ENCODE measurements around the gene MNT.

MNT gene

DNA sequence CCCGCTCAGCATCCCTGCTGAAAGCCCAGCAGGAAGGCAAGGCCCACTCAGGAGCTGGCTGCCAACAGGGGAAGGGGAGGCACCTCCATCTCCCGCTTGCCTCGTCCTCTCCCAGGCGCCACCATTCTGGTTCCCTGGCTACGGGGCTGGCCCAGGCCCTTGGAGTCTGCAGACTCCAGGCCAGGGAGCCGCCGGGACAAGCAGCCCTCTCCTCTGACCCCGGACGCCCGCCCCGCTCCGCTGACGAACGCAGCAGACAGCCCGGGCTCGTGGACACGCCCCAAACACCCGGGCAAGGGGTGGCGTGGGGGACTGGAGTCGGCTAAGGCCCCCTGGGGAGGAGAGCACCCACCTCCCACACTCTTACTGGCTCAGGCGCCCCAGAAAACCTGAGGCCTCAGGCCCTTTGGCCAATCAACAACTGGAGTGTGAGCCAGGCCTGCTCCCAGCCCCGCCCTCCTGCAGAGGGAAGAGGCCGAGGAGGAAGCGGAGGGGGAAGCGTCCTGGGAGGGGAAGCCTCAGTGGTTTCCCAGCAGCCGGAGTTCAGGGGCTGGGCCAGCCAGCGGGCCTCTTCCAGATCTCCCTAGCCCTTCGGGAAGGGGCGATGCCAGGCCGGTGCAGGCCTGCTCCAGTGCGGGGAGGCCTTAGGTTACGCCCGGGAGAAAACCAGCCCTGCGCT lies 4.2 kb downstream of the MNT start:
- DNase-seq (ENCODE audit: low read depth in 1 of 2, low spot score in 1 of 2), result peak in 1 of 2 donors; percentile 24

DNA sequence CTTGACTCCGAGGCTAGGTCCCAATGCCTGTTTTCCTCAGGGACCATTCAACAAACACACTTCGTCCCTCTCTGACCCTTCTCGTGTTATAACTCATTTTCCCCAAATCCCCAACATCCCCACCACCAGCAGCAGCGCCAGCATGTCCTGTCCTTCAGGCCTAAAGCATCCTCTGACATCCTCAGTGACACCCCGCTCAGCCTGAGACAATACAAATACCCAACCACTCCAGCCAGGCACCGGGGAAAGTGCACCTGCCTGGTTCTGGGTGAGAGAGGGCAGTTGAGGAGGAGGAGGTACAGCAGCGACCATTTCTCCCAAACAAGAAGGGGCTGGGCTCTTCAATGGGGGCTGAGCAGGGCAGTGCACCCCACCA lies 4.7 kb downstream of the MNT start:
- no peak for DNase-seq (ENCODE audit: low read depth in 1 of 2, low spot score in 1 of 2)

DNA sequence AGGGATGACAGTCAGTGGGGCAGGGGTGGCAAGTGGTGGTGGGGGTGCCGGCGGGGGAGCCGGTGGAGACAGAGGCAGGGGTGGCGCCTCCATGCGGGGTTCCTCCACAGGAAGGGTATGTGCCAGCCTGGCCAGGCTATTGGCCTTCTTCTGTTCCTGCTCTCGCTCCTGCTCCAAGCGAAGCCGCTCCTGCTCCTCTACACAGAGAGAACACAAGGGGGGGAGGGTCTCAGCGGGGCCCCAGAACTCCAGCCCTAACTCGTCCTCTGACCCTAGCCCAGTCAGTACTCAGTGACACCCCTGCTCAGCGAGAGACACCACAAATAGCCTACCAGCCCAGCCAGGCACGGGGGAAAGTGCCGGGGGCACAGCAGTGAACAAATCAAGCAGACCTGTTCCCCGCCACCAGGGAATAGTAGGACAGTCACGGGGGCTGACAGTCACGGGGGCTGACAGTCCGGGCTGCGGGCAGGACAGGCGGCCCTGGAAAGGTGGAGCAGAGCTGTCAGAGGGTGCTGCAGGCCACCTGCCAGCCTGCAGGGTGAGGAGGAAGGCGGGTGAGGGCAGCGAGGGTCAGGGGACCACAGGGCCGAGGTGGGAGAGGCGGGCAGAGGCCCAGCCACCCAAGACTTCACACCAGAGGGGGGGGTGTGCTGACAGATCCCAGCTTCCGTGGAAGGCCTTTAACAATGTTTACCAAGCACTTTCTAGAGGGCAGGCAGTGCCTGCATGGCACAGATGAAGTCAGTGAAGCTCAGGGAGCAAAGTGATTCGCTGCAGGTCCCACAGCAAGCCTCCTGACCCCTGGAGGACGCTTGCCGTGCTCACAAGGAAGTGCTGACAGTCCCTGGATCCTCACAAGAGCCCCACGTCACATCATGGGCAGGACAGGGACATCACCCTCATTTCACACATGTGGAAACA lies 5.3 kb downstream of the MNT start:
- no peak for DNase-seq (ENCODE audit: low read depth in 1 of 2, low spot score in 1 of 2)

DNA sequence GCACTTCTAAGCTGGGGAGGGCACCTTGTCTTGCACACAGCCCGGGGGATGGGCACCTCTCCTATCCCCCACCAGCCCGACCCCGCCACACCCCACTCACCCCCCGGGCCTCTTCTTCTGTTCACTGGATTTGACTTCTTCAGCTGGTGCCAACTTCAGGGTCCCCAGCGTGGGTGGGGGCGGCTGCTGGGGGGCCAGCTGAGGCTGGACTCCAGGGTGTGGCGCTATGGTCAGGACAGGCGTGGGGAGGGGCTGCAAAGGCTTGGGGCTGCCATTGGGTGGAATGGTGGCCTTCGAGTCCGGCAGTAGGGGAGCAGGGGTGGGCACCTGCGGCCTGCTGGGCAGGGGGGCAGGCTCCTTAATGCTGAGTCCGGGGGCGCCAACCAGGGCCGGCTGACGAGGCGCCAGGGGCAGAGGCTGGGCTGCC lies 6.1 kb downstream of the MNT start:
- DNase-seq (ENCODE audit: low read depth in 1 of 2, low spot score in 1 of 2), result no peak

DNA sequence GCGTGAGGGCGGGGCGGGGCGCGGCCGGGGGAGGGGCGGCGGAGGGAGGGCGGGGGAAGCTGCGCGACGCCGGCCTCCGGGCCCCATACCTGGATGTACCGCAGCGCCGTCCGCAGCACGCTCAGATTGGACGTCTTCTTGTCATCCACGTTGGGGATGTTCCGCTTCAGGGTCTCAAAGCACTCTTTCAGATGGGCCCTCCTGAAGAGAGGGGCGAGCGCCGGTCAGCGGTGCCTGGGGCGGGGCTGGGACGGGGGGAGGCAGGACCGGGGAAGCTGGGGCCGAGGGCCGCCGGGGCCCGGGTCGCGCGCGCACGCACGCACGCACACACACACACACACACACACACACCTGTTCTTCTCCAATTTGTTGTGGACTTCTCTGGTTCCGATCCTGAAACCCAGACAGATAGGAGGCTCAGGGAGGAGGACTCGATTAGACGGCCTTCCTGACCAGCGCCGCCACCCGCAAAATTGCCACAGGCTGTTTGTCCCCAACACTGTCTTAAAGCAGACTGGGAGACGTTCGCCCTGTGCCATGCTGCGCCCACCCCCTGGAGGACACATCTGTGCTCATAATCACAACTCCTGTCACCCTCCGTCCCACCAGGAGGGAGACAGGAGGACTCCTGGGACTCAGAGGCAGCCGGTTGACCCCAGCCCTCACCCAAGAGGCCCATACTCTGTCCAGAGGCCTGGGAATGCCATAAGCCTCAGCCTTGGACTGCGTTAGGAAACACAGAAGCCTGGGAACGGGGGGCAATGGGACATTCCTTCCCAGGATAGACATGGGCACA lies 6.7 kb downstream of the MNT start:
- DNase-seq (ENCODE audit: low read depth in 1 of 2, low spot score in 1 of 2), result no peak

DNA sequence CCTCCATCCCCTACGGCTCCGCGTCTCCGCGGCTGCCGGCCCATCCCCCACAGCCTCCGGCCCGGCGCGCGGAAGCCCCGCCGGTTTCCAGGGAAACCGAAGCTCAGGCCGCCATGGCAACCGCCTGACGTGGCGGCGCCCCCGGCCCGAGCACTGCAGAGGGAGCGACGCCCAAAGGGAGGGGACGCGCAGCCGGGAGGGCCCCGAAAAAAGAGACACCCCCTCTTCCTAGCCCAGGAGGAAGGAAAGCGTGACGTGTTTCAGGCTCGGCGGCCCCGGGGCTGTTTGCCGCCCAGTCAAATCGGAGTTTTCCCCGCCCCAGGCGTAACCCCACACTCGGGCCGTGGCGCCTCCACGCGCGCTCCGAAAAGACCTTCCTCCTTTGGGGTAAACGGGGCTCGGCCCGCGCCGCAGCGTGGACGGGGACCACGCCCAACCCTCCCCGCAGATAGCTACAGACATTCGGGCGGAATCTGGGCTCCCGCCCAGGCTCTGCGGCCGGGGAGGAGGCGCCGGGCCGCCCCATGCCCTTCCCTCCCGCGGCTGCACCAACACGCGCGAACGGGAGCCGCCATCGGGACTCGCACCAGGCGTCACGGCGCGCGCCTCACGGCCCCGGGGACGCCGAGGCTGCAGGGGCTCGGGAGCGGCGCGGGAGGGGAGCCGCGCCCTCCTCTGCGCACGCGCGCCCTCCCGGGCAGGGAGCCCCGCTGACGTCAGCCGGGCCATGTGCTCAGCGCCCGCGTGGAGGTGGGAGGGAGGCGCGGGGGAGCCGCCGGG lies 7.5 kb downstream of the MNT start:
- peak; percentile 83 to 87 for DNase-seq (ENCODE audit: low read depth in 1 of 2, low spot score in 1 of 2)

DNA sequence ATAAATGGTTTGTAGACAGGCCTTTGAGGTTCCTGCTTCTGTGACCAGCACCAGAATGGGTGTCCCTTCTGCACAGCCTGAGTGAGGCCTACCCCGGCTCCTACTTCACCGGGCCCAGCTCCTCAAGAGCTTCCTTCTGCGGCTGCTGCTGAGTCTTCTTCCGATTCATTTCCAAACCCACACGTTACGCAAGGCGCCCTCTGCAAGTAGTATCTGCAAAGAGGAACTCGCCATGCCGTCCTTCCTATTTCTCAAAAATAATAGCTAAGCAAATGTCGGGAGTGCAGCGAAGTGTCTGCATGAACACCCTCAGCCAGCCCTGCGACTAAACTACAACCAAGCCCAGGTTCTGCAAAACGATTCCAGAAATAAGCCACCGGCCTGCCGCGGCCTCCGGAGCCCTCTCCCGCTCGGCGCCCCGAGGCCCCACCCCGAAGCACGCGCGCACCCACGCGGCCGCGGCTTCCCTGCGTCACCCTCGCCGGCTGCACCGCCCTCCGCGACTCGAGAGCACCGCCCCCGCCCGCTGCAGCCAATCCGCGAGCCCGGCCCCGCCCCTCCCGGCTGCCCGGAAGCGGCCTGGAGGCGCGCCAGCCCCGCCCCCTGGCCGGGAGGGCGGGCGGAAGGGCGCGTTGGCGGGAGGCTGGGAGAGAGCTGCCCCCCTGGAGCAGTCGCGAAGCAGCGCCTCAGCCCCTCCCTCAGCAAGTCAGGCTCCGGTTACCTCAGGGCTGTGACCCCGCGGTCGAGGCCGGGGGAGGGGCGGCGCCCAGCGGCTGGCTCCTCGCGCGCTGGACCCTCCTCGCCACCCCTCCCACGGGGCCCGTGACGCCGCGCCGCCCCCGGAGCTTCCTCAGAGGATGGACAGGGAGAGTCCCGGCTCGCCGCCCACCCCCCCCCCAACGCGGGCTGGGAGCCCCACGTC lies 8.3 kb downstream of the MNT start:
- peak; percentile 97 to 99 for DNase-seq (ENCODE audit: low read depth in 1 of 2, low spot score in 1 of 2)

DNA sequence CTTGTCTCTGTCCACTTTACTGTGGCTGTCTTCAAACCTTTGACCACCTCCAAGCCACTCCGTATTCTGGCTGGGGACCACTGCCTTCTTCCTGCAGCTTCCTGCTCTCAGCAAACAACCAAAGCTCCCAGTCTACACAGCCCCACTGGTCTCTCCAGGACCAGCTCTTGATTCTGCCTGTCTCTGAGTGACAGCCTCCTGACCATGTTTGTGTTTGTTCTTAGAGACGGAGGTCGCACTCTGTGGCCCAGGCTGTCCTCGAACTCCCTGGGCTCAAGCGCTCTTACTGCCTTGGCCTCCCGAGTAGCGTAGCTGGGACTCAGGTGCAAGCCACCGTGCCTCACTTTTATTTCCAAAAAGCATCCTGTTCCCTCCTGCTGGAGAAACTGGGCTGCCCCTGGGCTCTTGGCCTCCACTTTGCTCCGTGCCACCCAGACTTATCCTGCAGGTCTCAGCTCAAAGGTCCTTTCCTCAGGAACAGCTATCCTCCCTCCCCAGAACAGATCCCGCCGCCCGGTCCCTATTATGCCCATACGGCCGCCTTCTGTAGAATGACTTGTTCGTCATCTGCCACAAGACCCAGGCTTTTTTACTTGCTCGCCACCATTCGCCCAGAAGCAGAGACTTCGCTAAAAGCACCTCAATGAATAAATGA lies 9.1 kb downstream of the MNT start:
- DNase-seq (ENCODE audit: low read depth in 1 of 2, low spot score in 1 of 2), result no peak

DNA sequence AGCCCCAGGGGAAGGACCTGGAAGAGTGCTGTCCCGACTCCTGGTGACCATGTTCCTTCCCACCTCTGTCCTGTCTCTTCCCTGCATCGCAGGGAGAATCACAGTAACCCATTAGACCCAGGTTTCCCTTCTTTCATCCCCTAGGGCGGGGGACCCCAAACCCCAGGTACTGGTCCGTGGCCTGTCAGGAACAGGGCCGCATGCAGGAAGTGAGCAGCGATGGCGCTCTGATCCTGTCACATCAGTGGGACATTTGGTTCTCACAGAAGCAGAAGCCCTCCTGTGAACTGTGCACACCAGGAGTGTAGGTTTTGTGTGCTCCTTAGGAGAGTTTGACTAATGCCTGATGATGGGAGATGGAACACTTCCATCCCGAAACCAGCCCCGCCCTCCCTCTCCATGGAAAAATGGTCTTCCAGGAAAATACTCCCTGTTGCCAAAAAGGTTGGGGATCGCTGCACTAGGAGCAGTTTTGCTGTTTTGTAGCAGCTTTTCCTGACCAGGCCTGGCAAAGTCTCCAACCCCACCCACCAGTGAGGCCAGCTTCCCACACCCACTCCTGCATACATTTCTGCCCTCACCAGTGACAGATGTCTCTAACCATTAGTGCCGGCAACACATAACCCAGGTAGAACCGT lies 10.5 kb downstream of the MNT start:
- no peak for DNase-seq (ENCODE audit: low read depth in 1 of 2, low spot score in 1 of 2)

DNA sequence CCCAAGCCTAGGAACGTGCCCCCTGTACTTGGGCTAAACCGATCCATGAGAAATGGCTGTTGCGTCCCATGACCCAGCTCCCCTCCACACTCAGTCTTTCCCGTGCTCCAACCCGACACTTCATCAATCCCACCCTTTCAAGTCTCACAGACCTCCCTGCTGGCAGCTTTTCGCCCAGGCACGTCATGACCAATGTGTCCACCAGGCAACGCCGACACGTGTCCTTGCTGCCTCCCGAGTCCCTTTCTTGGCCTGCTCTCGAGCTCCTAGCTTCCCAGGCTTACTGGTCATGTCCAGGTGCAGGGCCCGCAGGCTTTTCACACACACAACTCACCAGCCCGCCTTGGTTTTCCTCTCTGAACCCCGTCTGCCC lies 12.2 kb downstream of the MNT start:
- no peak for DNase-seq (ENCODE audit: low read depth in 1 of 2, low spot score in 1 of 2)

DNA sequence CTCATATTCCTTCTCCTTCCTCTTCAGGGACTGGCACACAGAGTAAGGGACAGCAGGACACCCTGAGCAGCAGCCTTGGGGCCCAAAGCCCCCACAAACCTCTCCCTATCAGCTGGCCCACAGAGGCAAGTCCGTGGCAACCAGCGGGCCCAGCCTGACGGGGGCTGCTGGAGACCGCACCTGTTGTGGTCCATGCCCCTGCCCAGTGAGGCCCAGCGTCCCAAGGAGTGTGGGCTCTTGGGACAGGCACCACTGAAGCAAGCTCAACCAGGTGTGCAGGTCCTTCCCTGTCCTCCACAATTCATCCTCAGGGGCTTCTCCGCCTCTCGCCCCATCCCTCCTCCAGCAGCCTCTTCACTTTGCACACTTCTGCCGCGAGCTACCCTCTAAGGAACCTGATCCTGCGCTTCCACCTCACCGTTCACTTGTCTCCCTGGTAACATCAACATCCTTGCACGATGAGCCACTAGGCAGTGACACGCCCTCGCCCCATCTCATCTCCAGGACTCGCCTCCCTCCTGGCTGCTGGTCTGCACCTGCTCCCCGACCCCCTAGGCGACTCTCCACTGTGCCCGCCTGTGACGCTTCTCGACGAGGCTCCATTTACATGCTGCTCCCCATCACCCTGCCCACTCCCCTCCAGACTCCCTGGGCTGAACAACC lies 12.7 kb downstream of the MNT start:
- no peak for DNase-seq (ENCODE audit: low read depth in 1 of 2, low spot score in 1 of 2)

DNA sequence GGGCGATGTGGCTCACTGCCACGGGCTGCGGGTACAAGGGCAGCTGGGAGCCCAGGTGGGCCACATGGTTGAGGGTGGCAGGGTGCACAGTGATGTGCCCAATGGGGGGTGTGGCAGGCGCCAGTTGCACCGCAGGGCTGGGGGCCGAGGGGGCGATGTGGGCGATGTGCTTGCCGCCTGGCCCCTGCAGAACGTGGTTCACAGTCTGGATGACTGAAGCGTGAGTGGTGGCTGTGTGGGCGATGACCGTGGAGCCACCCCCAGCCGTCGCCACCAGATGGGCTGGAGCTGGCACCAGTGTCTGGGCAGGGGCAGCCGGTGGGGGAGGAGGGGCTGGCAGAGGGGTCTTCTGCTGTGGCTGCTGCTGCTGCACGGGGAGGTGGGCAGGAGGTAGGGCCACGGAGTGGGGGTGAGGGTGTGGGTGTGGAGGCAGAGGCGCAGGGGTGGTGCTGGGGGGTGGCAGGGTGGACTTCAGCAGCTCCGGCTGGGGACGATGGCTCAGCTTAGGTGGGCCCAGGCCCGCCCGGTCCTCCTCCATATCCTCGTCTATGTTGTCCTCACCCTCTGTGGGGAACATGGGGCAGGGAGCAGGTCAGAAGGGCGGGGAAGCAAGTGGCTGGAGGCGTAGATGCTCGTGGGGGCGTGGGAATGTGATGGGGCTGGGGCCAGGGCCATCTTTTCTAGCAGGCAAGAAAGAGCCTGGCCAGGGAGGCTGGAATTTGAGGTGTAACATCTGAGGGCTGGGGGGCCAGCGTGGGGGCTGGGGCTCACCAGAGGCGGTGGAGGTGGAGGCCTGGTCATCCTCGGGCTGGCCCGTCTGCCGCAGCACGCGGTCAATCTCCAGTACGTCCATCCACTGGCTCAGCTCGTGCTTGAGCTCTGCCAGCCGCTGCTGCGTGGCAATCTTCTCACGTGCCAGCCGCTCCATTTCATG lies 13.5 kb downstream of the MNT start:
- DNase-seq (ENCODE audit: low read depth in 1 of 2, low spot score in 1 of 2), result no peak

DNA sequence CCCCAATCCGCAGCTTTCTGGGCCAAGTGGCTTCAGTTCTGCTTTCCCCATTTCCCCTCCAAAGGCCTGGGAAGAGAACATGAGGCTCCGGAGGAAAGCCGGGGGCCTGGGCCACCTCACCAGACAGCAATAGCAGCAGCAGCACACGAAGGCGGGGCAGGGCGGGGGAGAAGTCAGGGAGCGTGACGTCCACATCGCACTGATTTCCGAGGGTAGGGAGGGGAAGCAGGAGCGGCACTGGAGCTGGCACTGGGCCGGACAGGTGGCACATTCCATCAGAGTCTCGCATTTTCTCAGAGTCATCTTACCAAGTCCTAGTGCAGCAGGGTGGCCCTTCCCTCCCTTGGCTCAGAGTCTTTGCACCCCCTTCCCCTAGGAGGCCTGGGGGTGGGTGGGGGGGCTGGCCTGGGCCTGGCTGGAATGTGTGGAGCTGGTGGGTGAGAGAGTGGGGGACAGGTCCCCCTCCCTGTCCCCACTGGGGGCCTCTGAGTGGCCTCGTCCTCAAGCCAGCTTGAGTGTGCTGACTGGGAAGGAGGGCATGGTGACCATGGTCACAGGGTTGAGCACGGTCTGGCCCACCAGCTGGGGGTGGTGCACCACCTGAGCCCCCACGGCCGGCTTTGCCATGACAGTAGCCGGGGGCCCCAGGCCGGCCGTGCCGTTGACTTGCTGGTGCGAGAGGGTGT lies 14.3 kb downstream of the MNT start:
- DNase-seq (ENCODE audit: low read depth in 1 of 2, low spot score in 1 of 2), result no peak

DNA sequence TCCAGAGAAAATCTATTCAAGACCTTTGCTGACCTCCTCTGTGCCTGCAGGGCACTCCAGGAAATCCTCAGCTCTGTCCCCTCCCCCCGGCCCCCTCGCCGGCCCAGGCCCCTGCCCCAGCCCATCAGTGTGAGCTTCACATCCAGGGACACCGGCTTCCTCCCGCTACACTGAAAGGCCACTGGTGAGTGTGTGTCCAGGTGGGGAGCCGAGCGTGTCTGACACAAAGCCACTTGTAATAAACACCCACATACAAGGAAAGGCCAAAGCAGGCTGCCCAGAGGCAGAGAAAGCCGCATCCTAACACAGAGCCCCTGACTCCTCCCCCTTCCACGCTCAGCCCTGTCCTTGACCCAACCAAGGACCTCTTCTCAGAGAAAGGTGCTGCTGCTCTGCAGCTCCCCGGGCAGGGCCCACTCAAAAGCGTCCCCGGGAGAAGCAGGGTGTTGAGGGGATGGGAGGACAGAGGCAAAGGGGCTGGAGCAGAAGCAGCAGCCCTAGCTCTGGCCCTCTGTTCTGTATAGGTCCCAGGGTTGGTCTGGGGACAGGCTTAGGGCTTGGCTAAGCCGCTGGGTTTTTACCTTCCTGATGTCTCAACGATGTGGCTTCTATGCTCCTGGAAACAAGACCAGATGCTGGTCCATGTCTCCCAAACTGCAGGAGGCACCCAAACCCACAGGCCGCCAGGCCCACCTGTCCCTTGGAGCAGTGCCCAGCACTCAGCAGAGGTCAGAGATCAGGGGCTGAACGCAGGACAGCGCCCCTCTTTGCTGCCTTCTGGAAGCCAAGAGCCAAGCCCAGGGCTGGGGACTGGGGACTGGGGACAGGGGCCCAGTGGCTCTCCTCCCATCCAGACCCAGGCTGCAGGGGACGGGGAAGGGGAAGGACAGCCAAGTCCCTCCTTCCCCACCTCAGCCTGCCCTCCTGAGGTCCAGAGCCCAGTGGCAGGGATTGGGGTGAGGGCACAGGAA lies 15.3 kb downstream of the MNT start:
- DNase-seq (ENCODE audit: low read depth in 1 of 2, low spot score in 1 of 2), result no peak

DNA sequence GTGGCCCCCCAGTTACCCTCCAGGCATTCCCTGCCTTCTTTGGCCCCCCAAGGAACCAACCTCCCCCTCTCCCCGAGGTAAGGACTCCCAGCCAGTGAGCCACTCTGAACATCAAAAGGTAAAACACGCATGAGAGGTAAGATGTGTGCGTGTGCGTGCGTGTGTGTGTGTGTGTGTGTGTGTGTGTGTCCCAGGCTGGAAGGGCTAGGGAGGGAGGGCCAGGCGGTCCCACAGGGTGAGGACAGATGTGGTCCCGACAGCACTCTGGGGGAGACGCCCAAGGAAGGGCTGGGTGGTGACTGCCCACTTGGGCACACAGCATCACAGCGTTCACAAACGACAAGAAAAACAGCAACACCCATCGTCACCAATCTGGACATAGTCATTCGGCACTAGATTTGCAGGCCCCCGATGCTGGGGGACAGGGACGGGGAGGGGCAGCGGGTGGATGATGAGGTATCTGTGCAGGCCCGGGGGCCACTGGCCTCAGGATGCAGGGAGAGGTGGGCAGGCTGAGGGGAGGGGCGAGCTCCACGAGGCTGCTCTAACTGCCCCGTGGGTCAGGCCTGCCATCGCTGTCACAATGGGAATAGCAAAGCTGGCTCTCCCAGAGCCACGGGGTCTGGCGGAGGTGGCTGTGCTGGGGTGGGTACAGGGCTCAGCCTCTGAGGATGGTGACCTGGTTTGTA lies 16.3 kb downstream of the MNT start:
- DNase-seq (ENCODE audit: low read depth in 1 of 2, low spot score in 1 of 2), result no peak

Measured in stimulated activated CD4-positive, alpha-beta T cell treated with anti-CD3 and anti-CD28 coated beads, Interleukin-15, amount 100 ng/mL, for 1 hour (primary cell).